Ovary (tissue), 3 donors: ENCODE measurements around the gene CYB5B.

Experiments used
- CTCF ChIP-seq, 3 donors: fragments of 450-650 bp in 2 of 3; fragments of 200-600 bp in 1 of 3; IDR thresholded peaks; one replicate each; pipeline versions ENCODE4 v1.5.1 to v1.8.0; 2016 to 2022; ENCODE audit warnings: antibody characterized with exemption in 3 of 3, mild to moderate bottlenecking in 1 of 3
- EP300 ChIP-seq: sonication (generic); formaldehyde crosslinking; IDR thresholded peaks from one replicate; pipeline ENCODE4 v1.6.1; 2017; ENCODE audit warnings: antibody characterized with exemption
- POLR2A ChIP-seq: fragments of 450-650 bp; IDR thresholded peaks from one replicate; pipeline ENCODE4 v1.6.1; 2017; ENCODE audit warnings: antibody characterized with exemption, mild to moderate bottlenecking, moderate library complexity
- donor health status: DM: no; HTN: no; CAD: no.

GRCh38 chr16:69378760-69379159 is 45.7 kb upstream of the CYB5B start:
- TF ChIP-seq CTCF (IDR thresholded peaks at IDR 0.05) (no peak), EP300 (no peak), POLR2A (no peak)
